HepG2 (cell line): ENCODE data around the gene SMDT1. TPM values are rescaled to one million over a fixed set of nuclear protein-coding genes. Genes with fewer than 3 reads are reported as not detected.
"Not testable (repeated sequence)": the region's sequence is repeated elsewhere in the genome, so short reads cannot be mapped to it uniquely, and the experiment has no call there.

Source experiments
- ATAC-seq: fragments of 200-7000 bp; cut with Tn5 transposase; 3 replicates; pipeline ENCODE4 v1.9.1; 2020; ENCODE audit warnings: mild to moderate bottlenecking, moderate library complexity
- BruUV-seq: library from RNA; stranded (reverse); fragments of 400-500 nt; replicated peaks from 2 replicates; lab custom pipeline; 2021; lab: Mats Ljungman, UMichigan
- CTCF ChIA-PET: fragments of 300-600 bp; formaldehyde crosslinking; extraction: SDS; loops from one replicate; lab custom pipeline; 2021; ENCODE audit warnings: low total read pairs, inconsistent platforms, low intra/inter-chr PET ratio; lab: Yijun Ruan, JAX
- POLR2A ChIA-PET: fragments of 350-600 bp; sonication (Branson Sonifier 250); formaldehyde crosslinking; loops from one replicate; lab custom pipeline; 2020; ENCODE audit warnings: antibody characterized with exemption, inconsistent platforms; lab: Yijun Ruan, JAX
- DNase-seq: peaks from one replicate; pipeline ENCODE4 v3.0.0-alpha.2; 2015; ENCODE audit warnings: low spot score
- FAIRE-seq: peaks from 3 replicates; lab custom pipeline; 2011; peaks lifted over from hg19 to GRCh38; lab: Jason Lieb, UNC
- H2AFZ ChIP-seq: one replicate; pipeline ENCODE4 v1.6.1; 2011; ENCODE audit warnings: low read length, inconsistent platforms
- H3K27ac ChIP-seq: fragments of 300-600 bp; 3 replicates; pipeline ENCODE4 v1.8.0; 2011; ENCODE audit warnings: mixed run types, mild to moderate bottlenecking, mixed read lengths, low read length, inconsistent platforms; ENCODE audit not compliant: insufficient read depth; ENCODE audit errors: extremely low read length
- H3K27me3 ChIP-seq, 2 experiments: fragments of 200-600 bp in 1 of 2; 2 replicates in 1 of 2; 3 replicates in 1 of 2; pipeline versions ENCODE4 v1.6.0 to v1.8.0; 2011; ENCODE audit warnings: low read length in 2 of 2, mild to moderate bottlenecking in 2 of 2, moderate library complexity in 2 of 2, inconsistent platforms in 1 of 2; ENCODE audit not compliant: insufficient read depth in 2 of 2, control insufficient read depth in 1 of 2
- H3K36me3 ChIP-seq, 2 experiments: fragments of 200-600 bp in 1 of 2; replicated peaks in 1 of 2; 2 replicates in 1 of 2; 3 replicates in 1 of 2; pipeline versions ENCODE4 v1.5.1 to v1.8.0; 2011; ENCODE audit warnings: low read length in 2 of 2, inconsistent platforms in 1 of 2; ENCODE audit not compliant: insufficient read depth in 2 of 2, control insufficient read depth in 1 of 2
- H3K4me1 ChIP-seq: 2 replicates; pipeline ENCODE4 v1.5.1; 2012; ENCODE audit warnings: low read length, inconsistent platforms; ENCODE audit not compliant: insufficient read depth
- H3K4me2 ChIP-seq: 2 replicates; pipeline ENCODE4 v1.6.0; 2011; ENCODE audit warnings: low read depth, low read length, inconsistent platforms
- H3K4me3 ChIP-seq, 3 experiments: fragments of 200-600 bp in 1 of 3; sonication (generic), shearing (Covaris generic) in 1 of 3; replicated peaks in 1 of 3; 2 replicates each; pipeline ENCODE4 v1.5.1; 2011 to 2016; ENCODE audit warnings: low read length in 3 of 3, inconsistent platforms in 2 of 3, low read depth in 2 of 3, mild to moderate bottlenecking in 2 of 3, control low read depth in 1 of 3, mixed read lengths in 1 of 3; ENCODE audit not compliant: insufficient read depth in 1 of 3
- H3K79me2 ChIP-seq: one replicate; pipeline ENCODE4 v1.6.1; 2011; ENCODE audit warnings: low read length, inconsistent platforms; ENCODE audit not compliant: insufficient read depth
- H3K9ac ChIP-seq: 2 replicates; pipeline ENCODE4 v1.6.0; 2011; ENCODE audit warnings: mild to moderate bottlenecking, low read depth, low read length, inconsistent platforms; ENCODE audit not compliant: insufficient read depth
- H3K9me3 ChIP-seq: 2 replicates; pipeline ENCODE4 v1.5.1; 2012; ENCODE audit warnings: mild to moderate bottlenecking, low read length
- H4K20me1 ChIP-seq: 2 replicates; pipeline ENCODE4 v1.6.0; 2011; ENCODE audit warnings: inconsistent platforms, mild to moderate bottlenecking, low read length, moderate library complexity; ENCODE audit not compliant: insufficient read depth
- PAXIP1 ChIP-seq: sonication (generic); formaldehyde crosslinking; conservative IDR thresholded peaks from 2 replicates; pipeline ENCODE4 v1.4.0; 2020; ENCODE audit warnings: mild to moderate bottlenecking, missing genetic modification reagents, moderate library complexity
- ZBTB26 ChIP-seq: IDR thresholded peaks from 2 replicates; pipeline ENCODE4 v1.6.1; 2016; ENCODE audit warnings: missing compliant biosample characterization, missing genetic modification reagents, borderline replicate concordance
- ZNF543 ChIP-seq: sonication (generic); formaldehyde crosslinking; IDR thresholded peaks from 2 replicates; pipeline ENCODE4 v1.4.0; 2020; ENCODE audit warnings: mild to moderate bottlenecking, missing genetic modification reagents
- ZNF572 ChIP-seq: sonication (generic); formaldehyde crosslinking; IDR thresholded peaks from 2 replicates; pipeline ENCODE4 v1.5.1; 2020; ENCODE audit warnings: mild to moderate bottlenecking, missing genetic modification reagents
- ZNF687 ChIP-seq: sonication (generic); formaldehyde crosslinking; IDR thresholded peaks from 2 replicates; pipeline ENCODE4 v1.5.1; 2020; ENCODE audit warnings: mild to moderate bottlenecking, missing genetic modification reagents, moderate library complexity
- WGBS: methylation state at CpG from one replicate; pipeline ENCODE4 v1.1.6; 2017; ENCODE audit warnings: low lambda C conversion rate; 5-methylcytosine and 5-hydroxymethylcytosine counted together
- in situ Hi-C: cut with HindIII; loops from 2 replicates; pipeline ENCODE4 v1.10.0; 2017; ENCODE audit warnings: low pct_unique_long_range_greater_than_20kb; ENCODE audit not compliant: extremely low pct_ligation_motif_present
- intact Hi-C: fragments of 100-400 bp; cut with micrococcal nuclease; formaldehyde crosslinking; loops from one replicate; pipeline ENCODE4 v1.10.0; 2022; ENCODE audit not compliant: unreplicated experiment
- polyA plus RNA-seq, 8 experiments: library from polyadenylated mRNA; depleted of rRNA in 3 of 8; stranded (reverse) in 7 of 8; unstranded in 1 of 8; fragments of >200 nt; fragmentation: Illumina TruSeq in 4 of 8; extraction: Trizol in 4 of 8; gene quantifications; 2 replicates each; pipeline versions ENCODE4 v1.2.1 to v1.2.3, GENCODE V29; 2011 to 2016; ENCODE audit warnings: low read depth in 4 of 8, missing spikeins in 1 of 8, mixed read lengths in 1 of 8; ENCODE audit not compliant: insufficient read depth in 1 of 8
- total RNA-seq, 5 experiments: library from RNA; depleted of rRNA; stranded (reverse); fragments of >200 nt; fragmentation: Illumina TruSeq; extraction: Trizol; gene quantifications; 2 replicates each; pipeline ENCODE4 v1.2.3, GENCODE V29; 2016; ENCODE audit warnings: low read depth in 1 of 5

The SMDT1 gene
- total and polyA plus RNA-seq, 2 of the 13 experiments (the other 11 are each of a cell fraction or from before 2014, with no cell fraction given) = 8.3 to 26.6 TPM

- H3K36me3 ChIP-seq, in situ Hi-C loops, H3K27me3 ChIP-seq, H3K9ac ChIP-seq, POLR2A ChIA-PET, CTCF ChIA-PET, H3K9me3 ChIP-seq, FAIRE-seq, H3K27ac ChIP-seq, intact Hi-C loops, BruUV-seq, H2AFZ ChIP-seq, H3K79me2 ChIP-seq, DNase-seq, H4K20me1 ChIP-seq: not testable (repeated sequence)
- 50% methylated on average over 1 of the region's 7 CpGs for WGBS
- Histone ChIP-seq H3K4me1 (peaks cover 32% of the 10 kb centered on the region), H3K4me2 (peak overlapping the region; percentile 69), H3K4me3 (peak overlapping the region in 1 of 3 experiments; percentile 50; a peak in 1 of 6 replicates)
- peak; percentile 2; the same call in 1 of the 3 replicates for ATAC-seq
Observed at GRCh38 chr22:42130182-42130581, 50.7 kb downstream of the SMDT1 start.

GRCh38 chr22:42130639-42131431, 51.3 kb downstream of the SMDT1 start, which contains the start of gene CYP2D6:
TSS of gene CYP2D6 (minus strand) at chr22:42130810. CDS start at chr22:42130791, 19 bp downstream.
- H3K4me2 ChIP-seq = peak within 1 kb of the TSS; percentile 69
- H3K27me3 ChIP-seq, H4K20me1 ChIP-seq, H3K79me2 ChIP-seq, in situ Hi-C loops, POLR2A ChIA-PET, H3K36me3 ChIP-seq, CTCF ChIA-PET, H2AFZ ChIP-seq, BruUV-seq, H3K9me3 ChIP-seq, intact Hi-C loops: not testable (repeated sequence)
- peak; percentile 79 for ATAC-seq
- peak; percentile 35 for DNase-seq
- peak within 1 kb of the TSS; percentile 20 for H3K27ac ChIP-seq
- WGBS = 25% methylated on average over 11 of the region's 14 CpGs
- peaks cover 32% of the 10 kb centered on the region for H3K4me1 ChIP-seq
- H3K9ac ChIP-seq = peak within 1 kb of the TSS; percentile 19; the same call in 1 of the 2 replicates
- H3K4me3 ChIP-seq = peak within 1 kb of the TSS; percentile 21 to 57 (median 33); a peak in 4 of 6 replicates
- FAIRE-seq = peak; percentile 67
- TF ChIP-seq PAXIP1 (0 out of 2 replicates have a peak, but pooled peaks have one; percentile 12), ZBTB26 (CRISPR knock-in tag) (peak; percentile 57; the same call in 1 of the 2 replicates), ZNF543 (CRISPR knock-in tag) (0 out of 2 replicates have a peak, but pooled peaks have one; percentile 30), ZNF572 (0 out of 2 replicates have a peak, but pooled peaks have one; percentile 56), ZNF687 (CRISPR knock-in tag) (peak; percentile 71)
